SIG-M5 (cell line): Measurements from ENCODE around the gene PDXP.
"Not testable (repeated sequence)": the region's sequence is repeated elsewhere in the genome, so short reads cannot be mapped to it uniquely, and the experiment has no call there.

ENCODE experiments used
- DNase-seq: peaks from one replicate; lab custom pipeline; 2025; lab: John Stamatoyannopoulos, UW

PDXP gene

DNA sequence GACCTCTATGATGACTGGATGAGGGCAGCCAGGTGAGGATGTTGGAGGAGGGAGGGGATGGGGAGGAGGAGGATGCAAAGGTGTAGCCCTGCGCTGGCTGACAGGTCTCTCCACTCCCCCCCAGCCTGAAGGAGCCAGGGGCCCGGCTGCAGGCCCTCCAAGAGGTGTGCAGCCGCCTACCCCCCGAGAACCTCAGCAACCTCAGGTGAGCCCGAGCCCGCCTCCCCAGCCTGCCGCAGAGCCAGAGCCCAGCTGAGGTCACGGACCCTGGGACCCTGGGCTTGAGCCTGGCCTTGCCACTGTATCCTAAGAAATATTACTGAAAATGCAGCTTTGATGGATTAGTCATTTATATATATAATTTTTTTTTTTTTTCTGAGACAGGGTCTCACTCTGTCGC, 11.2 kb upstream of the PDXP start:
- no peak for DNase-seq

DNA sequence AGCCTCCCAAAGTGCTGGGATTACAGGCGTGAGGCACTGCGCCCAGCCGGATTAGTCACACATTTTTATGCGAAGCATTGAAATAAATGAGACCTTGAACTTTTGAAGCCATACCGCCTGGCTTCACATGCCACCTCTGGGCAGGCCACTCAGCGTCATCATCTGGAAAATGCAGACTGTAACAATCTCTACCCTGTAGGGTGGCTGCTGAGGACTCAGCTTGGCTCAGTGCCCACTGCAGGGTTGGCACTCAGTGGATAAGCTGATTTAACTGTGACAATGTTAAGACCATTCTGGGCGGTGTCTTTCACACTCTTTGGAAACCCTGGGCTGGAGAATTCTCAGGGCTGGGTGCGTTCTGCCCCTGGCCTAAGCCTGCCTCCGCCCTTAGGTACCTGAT, 10.6 kb upstream of the PDXP start:
- DNase-seq = no peak

DNA sequence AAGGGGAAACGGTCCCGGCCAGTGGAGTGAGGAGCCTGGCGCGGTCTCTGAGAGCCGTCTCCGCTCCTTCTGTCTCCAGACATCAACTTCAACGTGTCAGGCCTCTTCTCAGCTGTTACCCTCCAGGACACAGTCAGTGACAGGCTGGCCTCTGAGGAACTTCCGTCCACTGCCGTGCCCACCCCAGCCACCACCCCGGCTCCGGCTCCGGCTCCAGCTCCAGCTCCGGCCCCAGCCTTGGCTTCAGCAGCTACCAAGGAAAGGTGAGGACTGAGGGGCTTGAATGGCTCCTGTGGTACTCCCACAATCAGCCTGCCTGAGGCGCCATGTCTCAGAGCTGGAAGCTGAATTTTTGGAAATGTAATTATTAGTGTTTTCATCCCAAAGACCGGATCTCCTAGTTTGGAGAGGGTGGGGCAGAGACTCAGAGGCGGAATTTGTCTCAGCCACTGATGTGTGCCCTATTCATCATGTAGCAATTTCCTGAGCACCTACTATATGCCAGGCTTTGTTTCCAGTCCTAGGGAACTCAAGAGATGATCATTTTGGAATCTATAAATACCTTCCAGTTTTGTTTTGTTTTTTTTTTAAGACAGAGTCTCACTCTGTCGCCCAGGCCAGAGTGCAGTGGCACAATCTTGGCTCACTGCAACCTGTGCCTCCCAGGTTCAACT, 7.9 kb upstream of the PDXP start:
- DNase-seq = no peak

DNA sequence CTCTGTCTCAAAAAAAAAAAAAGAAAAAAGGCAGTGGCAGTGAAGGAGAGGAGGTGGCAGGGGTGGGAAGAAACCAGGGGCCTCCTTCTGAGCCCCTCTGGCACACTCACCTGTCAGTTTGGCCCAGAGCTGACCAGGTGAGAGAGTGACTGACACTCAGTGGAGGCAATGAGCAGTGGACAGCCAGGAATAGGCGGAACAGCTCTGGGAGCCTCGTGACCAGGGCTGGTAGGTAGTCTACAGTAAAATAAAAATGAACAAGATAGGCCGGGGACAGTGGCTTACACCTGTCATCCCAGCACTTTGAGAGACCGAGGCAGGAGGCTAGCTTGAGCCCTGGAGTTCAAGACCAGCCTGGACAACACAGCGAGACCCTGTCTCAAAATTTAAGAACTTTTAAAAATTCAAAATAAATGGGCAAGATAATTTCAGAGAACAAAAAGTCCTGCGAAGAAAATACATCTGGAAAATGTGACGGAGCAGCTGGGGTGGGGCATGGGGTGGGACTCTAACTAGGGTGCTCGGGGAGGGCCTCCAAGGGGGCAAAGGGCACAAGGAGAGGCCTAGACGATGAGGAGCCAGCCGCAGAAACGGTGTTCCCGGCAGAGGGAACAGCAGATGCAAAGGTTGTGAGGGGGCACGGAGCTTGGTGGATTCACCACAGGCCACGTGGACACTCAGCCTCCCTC, 3.8 kb upstream of the PDXP start:
- DNase-seq = no peak

DNA sequence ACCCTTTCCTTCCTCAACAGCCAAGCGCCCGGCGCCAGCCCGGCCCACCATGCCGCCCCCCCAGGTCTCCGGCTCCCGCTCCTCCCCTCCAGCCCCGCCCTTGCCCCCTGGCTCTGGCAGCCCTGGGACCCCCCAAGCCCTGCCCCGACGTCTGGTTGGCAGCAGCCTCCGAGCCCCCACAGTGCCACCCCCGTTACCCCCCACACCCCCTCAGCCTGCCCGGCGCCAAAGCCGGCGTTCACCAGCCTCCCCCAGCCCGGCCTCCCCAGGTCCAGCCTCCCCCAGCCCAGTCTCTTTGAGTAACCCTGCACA, 3.3 kb upstream of the PDXP start:
- no peak for DNase-seq

DNA sequence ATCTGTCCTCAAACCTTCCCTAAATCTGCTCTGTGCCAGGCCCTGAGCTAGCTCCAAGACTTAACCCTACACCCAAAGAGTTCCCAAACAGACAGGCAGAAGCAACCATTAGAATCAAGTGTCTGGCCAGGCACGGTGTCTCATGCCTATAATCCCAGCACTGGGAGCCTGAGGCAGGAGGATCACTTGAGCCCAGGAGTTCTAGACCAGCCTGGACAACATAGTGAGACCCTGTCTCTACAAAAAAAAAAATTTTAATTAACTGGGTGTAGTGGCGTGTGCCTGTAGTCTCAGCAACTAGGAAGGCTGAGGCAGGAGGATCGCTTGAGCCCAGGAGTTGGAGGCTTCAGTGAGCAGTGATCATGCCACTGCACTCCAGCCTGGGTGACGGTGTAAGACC, 1.9 kb upstream of the PDXP start:
- not testable (repeated sequence) for DNase-seq

DNA sequence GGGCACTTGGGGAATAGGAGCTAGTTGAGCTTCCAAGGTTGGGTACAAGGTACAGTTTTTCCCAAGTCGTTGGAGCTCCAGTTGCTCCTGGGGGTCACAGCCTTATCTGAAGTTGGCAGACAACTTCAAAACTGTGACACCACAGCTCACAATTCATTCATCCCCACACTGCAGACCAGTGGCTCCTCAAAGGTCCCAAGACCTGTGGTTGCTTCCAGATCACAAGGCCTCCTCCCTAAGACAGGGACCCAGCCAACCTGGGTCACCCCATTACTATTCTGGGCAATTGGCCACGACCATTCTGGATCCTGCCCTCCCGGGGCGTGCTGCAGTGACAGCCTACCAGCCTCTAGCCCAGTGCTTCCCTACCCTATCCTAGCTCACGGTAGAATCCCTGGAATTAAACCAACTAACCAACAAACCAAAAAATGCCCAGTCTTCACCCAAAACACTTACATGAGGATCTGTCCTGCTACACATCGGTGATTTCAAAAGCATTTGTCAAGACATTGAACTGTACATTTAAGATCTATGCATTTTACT, 862 bp upstream of the PDXP start:
- no peak for DNase-seq

DNA sequence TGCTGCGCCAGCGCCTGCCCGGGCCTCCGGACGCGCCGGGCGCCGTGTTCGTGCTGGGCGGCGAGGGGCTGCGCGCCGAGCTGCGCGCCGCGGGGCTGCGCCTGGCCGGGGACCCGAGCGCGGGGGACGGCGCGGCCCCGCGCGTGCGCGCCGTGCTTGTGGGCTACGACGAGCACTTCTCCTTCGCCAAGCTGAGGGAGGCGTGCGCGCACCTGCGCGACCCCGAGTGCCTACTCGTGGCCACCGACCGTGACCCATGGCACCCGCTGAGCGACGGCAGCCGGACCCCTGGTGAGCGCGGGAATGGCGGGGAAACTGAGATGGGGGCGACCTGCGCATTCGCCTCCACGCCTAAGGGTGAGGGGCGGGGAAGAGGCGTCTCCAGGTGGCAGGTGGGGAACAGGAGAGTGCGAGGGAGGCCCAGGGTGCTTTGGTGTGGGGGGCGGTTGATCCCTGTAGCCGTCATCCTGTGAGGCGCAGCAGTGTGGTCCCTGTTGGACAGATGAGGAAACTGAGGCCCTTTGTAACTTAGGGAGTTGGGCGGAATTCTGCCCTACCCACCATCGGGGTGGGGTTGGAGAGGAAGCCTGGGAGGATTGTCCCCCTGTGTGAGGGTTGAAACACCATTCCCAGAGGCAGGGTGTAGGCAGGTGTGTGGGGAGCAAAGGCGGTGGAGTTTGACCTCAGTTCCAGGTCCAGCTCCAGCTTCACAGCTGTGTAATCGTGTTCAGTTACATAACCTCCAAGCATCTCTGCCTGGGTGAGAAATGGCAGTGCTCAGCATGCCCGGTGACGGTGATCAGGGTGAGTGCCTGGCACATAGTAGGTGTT, 758 bp downstream of the PDXP start:
- DNase-seq = no peak

DNA sequence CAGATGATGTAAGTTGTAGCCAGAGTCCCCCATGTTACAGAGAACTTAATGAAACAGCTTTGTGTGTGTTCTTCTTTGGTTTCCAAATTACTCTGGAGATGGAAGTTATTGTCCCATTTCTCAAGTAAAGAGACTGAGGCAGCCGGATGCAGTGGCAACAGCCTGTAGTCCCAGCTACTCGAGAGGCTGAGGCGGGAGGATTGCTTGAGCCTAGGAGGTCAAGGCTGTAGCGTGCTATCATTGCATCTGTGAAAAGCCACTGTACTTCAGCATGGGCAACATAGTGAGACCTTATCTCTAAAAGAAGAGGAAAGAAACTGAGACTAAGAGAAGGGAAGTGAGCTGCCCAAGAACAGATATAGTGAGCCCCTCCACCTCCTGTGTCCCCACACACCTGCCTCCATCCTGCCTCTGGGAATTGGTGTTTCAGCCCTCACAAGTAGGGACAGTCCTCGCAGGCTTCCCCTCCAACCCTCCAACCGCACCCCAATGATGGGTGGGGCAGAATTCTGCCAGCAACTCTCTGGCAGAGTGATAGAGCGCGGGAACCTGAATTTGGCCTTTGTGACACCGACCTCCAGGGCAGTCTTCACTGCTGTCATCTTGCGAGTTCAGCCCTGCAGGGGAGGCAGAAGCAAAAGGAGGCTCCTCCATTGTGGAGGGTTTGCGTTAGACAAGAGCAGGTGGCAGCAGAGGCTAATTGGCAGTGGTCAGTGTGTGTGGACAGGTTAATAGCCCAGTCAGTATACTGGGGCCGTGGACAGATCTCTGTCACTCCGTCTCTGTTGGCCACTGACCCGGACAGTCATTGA, 1.6 kb downstream of the PDXP start:
- no peak for DNase-seq

DNA sequence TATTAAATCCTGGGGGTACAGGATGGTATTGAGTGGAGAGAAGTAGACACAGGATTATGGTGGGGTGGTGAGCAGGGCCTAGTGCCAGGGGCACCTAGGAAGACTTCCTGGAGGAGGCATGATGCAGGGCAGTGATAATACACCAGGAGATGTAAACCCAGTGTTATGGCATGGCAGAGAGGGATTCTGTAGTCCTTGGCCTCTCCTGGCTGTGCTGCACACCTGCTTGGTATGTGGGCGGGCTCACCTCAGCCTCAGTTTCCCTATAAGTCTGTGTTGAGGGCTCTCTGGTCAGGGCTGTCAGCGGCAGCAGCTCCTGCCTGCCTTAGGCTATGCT, 2.2 kb downstream of the PDXP start:
- no peak for DNase-seq

DNA sequence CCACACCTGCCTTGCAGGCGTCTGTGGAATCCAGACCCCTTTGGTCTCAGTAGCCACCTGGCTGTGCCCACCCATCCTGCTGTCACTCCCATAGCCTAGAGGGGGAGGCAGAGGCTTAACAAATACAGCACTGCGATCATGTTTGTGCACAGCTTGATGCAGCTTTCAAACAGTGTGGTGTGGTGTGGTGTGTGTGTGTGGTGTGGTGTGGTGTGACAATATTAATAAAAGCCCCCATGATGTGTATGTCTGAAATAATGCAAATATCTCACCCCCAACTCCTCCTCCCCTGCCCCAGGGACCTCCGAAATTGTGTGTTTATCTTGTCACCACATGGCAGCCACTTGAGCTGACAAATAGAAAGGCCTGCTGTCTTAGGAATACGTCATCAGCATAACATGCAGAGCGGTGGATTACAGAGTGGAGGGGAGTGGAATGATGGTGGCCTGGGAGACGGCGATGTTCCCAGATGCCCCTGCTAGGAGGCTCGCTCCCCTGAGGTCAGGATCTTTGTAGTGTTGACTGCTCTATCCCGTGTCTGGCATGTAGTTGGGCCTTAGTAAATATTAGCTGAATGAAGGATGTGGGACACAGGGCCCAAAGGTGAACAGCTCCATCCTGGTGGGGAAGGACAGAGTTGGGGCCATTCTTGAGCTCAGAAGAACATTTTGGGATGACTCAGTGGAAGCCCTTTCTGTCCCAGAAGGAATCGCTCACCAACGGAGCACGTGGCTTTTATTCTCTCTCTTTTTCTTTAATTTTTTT, 2.8 kb downstream of the PDXP start:
- DNase-seq = no peak

DNA sequence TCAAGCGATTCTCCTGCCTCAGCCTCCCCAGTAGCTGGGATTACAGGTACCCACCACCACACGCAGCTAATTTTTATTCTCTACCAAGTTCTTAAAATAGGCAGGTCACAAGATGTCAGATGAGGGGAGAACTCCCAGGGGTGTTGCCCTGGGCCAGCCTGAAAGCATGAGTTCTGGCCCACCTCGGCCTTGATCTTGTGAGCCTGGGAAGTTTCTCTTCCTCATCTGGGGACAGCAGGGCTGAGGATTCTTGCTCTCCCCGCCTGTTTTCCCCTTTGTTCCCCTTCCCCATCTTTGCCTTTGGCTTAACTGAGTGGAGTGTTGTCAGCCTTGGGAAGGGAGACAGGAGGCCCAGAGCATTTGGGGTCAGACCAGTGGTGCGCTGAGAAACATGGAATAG, 3.5 kb downstream of the PDXP start:
- DNase-seq = no peak

DNA sequence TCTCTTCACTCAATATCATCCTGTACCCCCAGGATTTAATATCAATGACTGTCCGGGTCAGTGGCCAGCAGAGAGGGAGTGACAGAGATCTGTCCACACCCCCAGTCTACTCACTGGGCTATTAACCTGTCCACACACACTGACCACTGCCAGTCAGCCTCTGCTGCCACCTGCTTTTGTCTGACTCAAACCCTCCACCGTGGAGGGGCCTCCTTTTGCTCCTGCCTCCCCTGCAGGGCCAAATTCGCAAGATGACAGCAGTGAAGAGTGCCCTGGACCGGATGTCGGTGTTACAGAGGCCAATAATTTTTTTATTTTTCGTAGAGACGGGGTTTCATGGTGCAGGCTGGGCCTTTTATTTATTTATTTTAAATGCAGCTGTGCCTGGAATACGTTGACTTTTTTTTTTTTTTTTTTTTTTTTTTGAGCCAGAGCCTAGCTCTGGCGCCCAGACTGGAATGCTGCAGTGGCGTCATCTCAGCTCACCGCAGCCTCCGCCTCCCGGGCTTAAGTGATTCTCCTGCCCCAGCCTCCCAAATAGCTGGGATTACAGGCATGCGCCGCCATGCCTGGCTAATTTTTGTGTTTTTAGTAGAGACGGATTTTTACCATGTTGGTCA, 5.1 kb downstream of the PDXP start:
- no peak for DNase-seq

DNA sequence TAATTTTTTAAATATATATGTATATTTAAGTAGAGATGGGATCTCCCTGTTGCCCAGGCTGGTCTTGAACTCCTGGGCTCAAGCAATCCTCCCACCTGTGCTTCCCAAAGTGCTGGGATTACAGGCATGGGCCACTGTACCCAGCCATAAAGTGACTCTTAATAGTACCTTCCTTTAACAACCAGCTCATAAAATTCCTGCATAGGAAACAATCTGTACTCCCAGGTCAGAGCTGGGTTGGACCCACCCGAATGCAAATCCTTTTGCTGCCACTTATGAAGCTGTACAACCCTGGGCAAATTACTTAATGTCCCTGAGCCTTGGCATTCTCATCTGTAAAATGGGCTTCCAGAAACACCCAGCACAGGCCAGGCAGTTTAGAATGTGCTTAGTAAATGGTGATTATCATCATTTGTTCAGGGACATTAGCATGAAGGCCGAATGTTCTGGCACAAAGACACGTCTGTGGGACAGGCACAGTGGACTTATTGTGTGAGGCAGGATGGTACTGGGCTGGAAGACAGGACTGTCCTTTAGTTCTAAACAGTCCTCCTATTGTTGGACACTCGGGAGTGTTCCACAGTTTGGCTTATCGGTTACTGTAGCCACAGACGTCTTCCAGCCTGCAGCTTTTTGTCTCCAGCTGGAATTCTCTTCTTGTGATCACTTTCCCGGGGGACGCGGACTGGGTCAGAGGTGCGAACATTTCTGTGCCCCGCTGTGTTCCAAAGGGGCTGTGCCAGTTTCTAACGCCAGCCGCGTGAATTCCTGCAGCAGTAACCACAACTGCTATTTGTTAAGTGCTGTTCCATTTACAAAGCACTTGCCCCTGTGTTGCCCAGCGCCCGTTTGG, 6.0 kb downstream of the PDXP start:
- no peak for DNase-seq

DNA sequence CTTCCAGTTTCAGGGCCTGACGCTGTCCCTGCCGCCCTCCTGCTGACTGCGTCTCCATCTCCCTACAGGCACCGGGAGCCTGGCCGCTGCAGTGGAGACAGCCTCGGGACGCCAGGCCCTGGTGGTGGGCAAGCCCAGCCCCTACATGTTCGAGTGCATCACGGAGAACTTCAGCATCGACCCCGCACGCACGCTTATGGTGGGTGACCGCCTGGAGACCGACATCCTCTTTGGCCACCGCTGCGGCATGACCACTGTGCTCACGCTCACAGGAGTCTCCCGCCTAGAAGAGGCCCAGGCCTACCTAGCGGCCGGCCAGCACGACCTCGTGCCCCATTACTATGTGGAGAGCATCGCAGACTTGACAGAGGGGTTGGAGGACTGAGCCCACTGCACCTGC, 7.0 kb downstream of the PDXP start:
- DNase-seq = no peak

DNA sequence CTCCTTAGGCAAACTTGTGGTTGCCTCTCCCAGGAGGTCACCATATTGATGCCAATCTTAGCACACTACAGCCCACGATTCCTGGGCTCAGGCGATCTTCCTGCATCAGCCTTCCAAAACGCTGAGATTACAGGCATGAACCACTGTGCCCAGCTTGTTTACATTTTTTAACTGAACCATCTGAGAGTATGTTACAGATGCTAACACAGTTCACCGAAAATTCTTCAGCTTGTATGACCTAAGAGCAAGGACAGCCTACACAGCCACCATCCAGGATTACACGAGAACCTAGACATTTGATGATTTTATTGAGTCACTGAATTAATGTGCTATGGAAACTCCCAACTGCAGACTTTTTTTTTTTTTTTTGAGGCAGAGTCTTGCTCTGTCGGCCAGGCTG, 11.1 kb downstream of the PDXP start:
- DNase-seq = no peak

DNA sequence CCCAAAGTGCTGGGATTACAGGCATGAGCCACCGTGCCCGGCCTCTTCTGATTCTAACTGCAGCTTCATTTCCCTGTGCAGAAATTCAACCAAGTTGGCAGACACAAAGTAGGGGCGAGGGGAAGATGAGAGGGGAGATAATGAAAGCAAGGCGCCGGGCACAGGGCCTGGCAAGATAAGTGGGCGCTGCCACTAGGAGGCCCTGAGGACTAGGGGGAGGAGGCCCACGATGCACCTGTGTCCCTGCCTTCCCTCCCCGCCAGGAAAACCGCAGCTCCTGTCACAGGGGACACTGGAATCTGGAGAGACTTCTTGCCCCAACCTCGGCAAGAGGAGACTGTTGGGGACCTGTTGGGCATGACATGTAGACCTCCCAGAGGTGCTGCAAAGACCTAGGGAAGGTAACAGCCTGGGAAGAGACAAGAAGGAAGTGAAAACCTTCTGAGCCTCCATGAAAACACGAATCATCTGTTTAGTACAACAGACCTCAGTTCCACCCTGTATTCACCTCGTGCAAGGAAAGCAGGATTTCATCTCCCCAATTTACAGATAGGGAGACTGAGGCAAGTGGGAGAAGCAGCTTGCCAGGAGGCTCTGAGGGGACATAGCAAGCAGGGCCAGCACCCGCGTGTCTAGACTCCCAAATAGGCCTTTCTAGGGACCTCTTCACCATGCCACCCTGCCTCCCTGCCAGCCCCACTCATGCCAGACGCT, 13.8 kb downstream of the PDXP start:
- DNase-seq = no peak

DNA sequence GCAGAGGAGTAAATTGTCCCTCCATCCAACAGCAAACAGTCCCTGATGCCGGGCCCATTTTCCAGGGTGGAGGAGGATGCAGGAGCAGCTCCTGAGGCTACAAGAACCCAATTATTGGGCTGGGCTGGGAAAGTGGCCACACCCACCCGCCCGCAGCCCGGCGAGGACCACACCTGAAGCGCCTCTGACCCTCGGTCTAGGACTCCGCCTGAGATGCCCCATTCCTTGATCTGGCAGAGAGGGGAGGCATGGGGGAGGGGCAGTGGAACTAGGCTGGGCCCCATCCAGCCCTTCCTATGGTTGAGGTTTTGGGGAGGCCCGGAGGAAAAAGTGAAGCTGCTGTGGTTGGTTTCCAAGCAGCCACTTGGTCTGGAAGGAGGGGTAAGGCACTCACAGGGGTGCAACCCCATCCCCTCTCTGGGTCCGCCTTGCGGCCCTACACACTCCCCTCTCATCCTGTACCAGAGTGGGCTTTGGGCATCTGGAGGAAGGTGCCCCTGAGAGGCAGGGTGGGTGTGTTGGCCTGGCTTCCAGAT, 14.5 kb downstream of the PDXP start:
- no peak for DNase-seq

DNA sequence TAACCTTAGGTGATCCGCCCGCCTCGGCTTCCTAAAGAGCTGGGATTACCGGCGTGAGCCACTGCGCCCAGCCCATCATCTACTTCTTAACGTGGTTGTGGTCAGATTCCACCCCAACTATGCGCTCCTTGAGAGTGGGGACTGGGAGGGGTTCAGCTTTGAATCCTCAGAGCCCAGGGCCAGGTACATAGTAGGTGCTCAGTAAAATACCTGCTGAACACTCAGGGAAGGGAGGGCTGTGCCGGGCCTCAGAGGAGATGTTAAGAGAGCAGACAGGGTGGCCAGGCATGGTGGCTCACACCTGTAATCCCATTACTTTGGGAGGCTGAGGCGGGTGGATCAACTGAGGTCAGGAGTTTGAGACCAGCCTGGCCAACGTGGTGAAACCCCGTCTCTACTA, 15.7 kb downstream of the PDXP start:
- no peak for DNase-seq
